B cell (primary cell): ENCODE results near the gene STX1A.

Experiments used
- EZH2 ChIP-seq: IDR thresholded peaks from 2 replicates; pipeline ENCODE4 v1.6.1; 2012; ENCODE audit warnings: borderline replicate concordance, low read depth, mild to moderate bottlenecking, moderate library complexity, low read length; ENCODE audit not compliant: insufficient read depth, poor library complexity, severe bottlenecking
- TF ChIP-seq, protein P1 (sequence below): fragments of 200-600 bp; IDR thresholded peaks from one replicate; pipeline ENCODE4 v1.8.0; 2022; ENCODE audit warnings: antibody characterized with exemption, mild to moderate bottlenecking

DNA sequence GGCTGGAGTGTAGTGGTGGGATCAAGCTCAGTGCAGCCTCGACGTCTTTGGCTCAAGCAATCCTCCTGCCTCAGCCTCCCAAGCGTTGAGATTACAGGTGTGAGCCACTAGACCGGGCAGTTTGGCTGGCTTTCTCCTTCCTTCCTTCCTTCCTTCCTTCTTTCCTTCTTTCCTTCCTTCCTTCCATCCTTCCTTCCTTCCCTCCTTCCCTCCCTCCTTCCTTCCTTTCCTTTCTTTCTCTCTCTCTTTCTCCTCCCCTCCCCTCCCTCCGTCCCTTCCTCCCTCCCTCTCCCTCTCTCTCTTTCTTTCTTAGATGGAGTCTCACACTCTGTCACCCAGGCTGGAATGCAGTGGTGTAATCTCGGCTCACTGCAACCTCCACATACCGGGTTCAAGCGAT is 59.5 kb downstream of the STX1A start:
- no peak for TF ChIP-seq EZH2
- TF ChIP-seq, protein P1, sequence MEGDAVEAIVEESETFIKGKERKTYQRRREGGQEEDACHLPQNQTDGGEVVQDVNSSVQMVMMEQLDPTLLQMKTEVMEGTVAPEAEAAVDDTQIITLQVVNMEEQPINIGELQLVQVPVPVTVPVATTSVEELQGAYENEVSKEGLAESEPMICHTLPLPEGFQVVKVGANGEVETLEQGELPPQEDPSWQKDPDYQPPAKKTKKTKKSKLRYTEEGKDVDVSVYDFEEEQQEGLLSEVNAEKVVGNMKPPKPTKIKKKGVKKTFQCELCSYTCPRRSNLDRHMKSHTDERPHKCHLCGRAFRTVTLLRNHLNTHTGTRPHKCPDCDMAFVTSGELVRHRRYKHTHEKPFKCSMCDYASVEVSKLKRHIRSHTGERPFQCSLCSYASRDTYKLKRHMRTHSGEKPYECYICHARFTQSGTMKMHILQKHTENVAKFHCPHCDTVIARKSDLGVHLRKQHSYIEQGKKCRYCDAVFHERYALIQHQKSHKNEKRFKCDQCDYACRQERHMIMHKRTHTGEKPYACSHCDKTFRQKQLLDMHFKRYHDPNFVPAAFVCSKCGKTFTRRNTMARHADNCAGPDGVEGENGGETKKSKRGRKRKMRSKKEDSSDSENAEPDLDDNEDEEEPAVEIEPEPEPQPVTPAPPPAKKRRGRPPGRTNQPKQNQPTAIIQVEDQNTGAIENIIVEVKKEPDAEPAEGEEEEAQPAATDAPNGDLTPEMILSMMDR, result no peak
